Spleen (tissue), 7 donors: ENCODE measurements around the gene PPM1H.

Experiments
- CTCF ChIP-seq, 11 experiments: fragments of 200-600 bp in 7 of 11; fragments of 450-650 bp in 4 of 11; sonication (generic) in 4 of 11; IDR thresholded peaks in 8 of 11; conservative IDR thresholded peaks in 3 of 11; 1 replicate in 7 of 11; 2 replicates in 4 of 11; pipeline versions ENCODE4 v1.4.0 to v1.8.0; 2016 to 2021; ENCODE audit warnings: antibody characterized with exemption in 11 of 11, inconsistent platforms in 4 of 11, mild to moderate bottlenecking in 1 of 11
- POLR2A ChIP-seq, 3 donors: fragments of 450-650 bp; IDR thresholded peaks; one replicate each; pipeline ENCODE4 v1.5.1; 2017; ENCODE audit warnings: antibody characterized with exemption in 3 of 3, mild to moderate bottlenecking in 1 of 3
- POLR2AphosphoS5 ChIP-seq, 3 donors: sonication (generic); formaldehyde crosslinking; IDR thresholded peaks; one replicate each; pipeline ENCODE4 v1.5.1; 2017; ENCODE audit warnings: antibody characterized with exemption in 3 of 3
- donor health status: DM: no; HTN: no; CAD: no; lungs with moderate emphysema.
- donor health status: DM: no; HTN: no; CAD: no.
- donor health status: DM: no; HTN: no; CAD: no.

GRCh38 chr12:62603061-62603810, 331.7 kb downstream of the PPM1H start:
- TF ChIP-seq CTCF (IDR thresholded peaks at IDR 0.05 in 8 of 11, conservative IDR thresholded peaks at IDR 0.05 in 3 of 11): peak in 10 of 11 experiments; percentile 21 to 79 (median 58)
- TF ChIP-seq POLR2AphosphoS5 (IDR thresholded peaks at IDR 0.05): peak; percentile 80 to 88 (median 86)
- peak in 2 of 3 donors; percentile 43 to 48 for TF ChIP-seq POLR2A (IDR thresholded peaks at IDR 0.05)
